Measurements from ENCODE around the gene ANKRD66.
"Not testable (repeated sequence)": the region's sequence is repeated elsewhere in the genome, so short reads cannot be mapped to it uniquely, and the experiment has no call there.

ANKRD66 gene

DNA sequence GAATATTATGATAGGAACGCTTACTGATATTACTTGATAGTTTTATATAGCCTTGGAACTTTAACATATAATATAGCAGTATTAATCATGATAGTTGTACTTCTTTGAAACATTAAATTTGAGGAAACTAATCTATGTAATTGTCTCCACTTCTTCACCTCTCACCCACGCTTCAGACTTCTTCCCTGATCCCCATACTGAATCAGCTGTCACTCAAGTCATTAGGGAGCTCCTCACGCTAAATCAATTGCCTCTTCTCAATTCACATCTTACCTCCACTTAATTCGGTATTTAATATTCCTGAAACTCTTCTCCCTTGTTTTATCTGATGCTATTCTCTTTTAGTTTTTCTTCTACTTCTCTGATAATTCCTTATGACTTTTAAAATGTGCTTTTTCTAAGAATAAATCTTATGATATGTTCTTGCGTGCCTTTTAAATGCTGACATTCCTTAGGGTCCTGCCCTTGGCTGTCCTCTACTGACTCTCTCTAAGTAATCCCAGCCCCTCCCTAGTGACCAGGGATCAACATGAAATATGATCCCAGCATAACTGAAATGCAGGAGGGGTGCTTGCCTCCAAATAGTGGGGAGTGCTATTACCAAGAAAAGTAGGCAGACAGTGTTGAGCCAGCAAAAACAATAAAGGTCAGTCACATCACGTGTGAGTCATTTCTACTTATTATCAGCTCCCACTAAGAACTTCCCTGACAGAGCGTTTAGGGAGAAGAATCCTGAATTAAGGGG, 9.9 kb downstream of the ANKRD66 start:
- DNase-seq: no peak

DNA sequence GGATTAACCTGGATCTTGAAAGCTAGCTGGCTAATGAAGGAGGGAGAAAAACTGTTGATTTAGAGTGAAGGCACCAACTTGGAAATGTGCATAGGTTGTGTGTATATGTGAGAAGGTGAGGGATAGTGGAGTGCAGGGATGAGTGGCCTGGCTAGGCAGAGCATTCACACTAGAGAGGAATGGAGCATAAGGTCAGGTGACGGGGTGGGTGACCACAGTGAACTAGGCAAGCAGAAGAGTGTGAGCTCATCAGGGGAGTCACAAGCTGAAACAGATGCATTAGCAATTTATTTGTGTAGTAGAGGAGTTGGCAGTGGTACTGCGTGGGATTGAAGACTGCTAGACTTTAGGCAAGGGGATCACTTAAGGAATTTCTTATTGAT, 10.5 kb downstream of the ANKRD66 start:
- no peak for DNase-seq

DNA sequence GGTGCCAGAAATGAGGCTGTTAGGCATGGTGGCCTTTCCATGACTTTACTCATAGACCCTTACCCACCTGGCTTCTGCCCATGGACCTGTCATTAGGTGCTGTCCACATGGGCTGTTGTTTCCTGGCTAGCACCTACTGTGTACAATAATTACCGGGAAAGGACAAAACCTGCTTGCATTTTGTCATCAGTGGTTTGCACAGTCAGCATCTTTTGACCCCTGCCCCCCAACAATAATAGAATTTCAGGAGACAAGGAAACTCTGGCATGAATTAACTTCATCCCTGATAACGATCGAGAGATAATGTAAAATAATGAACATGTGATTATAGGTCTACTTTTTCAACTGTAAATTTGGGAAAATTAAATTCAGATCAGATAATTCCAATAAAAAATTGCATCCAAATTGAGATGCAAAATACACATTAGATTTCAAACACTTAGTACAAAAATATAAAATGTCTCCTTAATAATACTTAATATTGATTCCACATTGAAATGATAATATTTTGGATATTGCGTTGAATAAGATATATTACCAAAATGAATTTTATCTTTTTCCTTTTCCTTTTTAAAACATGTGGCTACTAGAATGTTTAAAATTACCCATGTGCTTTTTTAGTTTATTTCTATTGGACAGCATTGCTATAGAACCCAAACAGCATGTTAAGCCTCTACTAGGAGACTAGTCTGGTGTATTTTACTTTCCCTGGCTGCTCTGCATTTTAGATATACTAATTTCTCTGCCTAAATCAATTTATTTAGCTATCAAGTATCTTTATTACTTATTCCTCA, 12.4 kb downstream of the ANKRD66 start:
- DNase-seq: no peak

DNA sequence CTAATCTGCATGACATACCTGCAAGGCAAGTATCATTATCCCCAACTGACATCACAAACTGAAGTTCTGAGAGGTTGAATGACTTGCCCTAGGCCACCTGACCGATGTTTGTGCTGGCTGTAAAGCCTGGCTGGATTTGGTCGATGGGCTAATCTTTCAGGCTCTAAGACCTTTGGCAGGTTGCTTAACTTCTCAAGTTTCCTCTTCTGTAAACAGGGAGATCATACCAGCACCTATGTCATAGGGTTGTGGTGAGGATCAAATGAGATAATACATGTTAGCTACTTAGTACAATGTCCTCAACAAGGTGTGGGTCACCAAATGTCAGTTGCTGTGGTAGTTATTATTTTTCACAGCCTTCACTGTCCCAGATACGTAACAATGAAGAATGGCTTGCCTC, 14.2 kb downstream of the ANKRD66 start:
- no peak for DNase-seq

DNA sequence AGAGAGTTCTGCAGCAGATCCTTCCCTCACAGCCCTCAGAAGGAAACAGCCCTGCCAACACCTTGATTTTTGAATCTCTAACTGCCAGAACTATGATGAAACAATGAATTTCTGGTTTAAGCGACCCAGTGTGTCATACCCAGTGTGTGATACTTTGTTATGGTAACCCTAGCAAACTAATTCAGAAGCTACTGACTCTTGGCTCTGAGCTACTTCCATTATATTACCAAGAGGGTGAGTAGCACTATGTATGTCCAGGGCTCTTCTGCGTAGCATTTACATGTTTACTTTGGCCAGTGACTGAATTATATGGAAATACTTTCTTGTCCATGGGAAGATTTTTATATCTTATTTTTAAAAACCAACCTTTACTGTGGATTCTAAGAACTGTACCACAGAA, 16.7 kb downstream of the ANKRD66 start:
- no peak for DNase-seq

DNA sequence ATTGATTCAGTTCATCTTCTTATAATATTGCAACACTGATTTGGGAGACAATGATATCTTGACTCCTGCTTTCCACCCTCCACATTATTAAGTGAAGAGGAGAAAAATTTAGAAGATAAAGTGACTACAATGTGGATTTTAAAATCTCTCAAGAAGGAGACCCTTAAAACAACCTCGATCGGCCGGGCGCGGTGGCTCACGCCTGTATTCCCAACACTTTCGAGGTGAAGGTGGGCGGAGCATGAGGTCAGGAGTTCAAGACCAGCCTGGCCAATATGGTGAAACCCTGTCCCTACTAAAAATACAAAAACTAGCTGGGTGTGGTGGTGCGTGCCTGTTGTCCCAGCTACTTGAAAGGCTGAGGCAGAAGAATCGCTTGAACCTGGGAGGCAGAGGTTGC, 17.5 kb downstream of the ANKRD66 start:
- DNase-seq: not testable (repeated sequence)

DNA sequence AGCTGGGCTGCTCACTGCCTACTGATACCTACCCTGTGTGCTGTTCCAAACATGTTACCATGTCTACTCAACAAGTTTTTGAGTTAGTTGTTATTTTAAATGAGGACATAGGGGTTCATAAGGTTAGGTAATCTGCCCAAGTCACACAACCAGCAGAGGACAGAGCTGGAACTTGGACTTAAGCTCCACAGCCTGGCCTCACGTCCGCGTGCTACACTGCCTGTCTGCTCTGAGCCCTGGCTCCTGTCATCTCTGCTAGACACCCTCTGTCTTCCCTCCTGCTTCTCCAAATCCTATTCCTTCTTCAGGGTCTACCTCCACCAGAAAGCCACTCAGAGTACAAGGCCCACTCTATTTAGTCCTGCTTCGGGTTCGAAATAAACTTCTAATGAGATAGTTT, 18.2 kb downstream of the ANKRD66 start:
- DNase-seq: no peak

DNA sequence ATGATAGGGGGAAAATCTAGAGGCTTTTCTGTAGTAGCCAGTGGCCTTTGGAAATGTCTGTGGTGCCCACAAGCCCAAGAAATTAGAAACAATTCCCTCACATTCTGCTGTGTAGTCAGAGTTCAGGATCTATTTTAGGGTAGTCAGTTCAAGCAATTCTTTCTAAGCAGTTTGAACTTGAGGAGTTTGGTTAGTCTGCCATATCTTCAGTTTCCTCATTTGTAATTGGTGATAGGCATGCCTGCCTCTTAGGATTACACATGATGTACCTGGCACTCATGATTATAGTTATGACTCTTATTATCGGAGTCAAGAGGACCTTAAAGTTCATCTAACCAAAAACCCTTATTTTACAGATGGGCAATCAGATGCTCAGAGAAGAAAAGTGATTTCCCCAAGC, 25.3 kb downstream of the ANKRD66 start:
- no peak for DNase-seq

DNA sequence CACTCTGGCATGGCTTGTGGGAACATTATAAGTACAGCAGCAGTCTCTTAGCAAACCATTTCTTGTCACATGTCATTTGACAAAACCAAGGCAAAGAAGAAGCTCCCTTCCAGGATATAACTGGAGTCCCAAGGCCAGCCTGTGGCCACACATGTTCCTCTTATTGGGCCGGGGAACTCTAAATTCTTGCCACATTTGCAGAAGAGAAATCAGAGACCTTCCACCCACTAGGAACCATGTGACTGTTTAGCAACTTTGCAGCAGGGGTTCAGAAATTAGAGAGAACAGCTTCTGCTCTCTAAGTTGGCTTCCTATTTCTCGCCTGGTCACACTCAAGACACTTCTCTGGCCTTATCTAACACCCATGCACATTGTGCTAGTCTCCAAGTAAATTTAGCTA, 26.0 kb downstream of the ANKRD66 start:
- peak; percentile 36 for DNase-seq

DNA sequence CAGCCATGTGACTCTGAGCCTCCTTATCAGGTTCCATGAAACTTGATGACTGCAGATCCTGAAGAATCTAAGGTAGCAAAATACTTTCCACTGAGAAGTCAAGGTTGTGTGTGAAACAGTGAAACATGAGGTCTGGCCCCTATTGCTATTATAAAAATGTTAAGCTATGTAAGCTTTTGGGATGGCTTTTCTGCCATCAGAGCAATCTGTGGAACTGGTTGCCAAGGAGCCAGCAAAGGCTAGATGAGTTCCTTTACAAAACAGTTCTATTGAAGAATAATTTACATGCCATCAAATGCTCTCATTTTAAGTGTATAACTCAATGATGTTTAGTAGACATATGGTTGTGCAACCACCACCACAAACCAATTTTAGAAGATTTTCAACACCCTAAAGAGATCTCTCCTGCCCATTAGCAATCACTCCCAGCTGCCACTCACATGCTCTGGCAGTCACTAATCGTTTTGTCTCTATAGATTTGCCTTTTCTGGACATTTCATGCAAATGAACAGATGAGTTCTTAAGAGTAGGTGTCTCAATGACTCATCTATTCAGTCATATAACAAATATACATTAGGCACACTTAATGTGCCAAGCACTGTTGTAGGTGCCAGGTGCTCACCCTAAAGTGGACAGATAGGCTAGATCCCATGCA, 26.6 kb downstream of the ANKRD66 start:
- no peak for DNase-seq

DNA sequence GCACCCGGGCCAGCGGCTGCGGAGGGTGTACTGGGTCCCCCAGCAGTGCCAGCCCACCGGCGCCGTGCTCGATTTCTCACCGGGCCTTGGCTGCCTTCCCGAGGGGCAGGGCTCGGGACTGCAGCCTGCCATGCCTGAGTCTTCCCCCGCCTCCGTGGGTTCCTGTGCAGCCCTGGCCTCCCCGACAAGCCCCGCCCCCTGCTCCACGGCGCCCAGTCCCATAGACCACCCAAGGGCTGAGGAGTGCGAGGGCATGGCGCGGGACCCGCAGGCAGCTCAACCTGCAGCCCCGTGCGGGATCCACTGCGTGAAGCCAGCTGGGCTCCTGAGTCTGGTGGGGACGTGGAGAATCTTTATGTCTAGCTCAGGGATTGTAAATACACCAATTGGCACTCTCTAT, 28.0 kb downstream of the ANKRD66 start:
- DNase-seq: not testable (repeated sequence)

DNA sequence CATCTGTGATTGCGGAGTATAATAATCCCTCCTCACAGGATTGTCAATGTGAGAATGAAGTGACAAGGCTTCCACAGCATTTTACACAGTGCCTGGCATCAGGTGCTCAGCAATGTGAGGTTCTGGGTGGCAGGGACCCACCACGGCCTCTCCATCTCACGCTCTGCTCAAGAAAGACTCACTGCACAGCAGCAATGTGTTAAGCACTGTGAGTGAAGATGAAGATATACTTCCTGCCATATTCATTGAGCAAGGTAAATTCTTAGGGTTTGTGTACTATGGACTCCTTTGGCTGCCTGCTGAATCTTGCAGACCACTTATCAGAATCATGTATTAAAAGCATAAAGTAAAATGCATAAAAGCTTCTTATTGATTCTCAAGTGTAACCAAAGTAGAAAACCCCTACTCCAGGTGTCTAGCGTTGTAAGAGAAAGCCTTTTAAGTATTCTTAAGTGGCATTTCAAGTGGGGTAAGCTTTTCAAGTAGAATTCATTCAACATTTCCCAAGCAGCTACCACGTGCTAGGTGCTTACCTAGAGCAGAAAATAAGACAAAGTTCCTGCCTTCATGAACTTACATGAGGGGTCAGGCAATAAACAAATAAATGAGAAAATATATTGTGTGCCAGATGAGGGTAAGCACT, 29.5 kb downstream of the ANKRD66 start:
- no peak for DNase-seq

DNA sequence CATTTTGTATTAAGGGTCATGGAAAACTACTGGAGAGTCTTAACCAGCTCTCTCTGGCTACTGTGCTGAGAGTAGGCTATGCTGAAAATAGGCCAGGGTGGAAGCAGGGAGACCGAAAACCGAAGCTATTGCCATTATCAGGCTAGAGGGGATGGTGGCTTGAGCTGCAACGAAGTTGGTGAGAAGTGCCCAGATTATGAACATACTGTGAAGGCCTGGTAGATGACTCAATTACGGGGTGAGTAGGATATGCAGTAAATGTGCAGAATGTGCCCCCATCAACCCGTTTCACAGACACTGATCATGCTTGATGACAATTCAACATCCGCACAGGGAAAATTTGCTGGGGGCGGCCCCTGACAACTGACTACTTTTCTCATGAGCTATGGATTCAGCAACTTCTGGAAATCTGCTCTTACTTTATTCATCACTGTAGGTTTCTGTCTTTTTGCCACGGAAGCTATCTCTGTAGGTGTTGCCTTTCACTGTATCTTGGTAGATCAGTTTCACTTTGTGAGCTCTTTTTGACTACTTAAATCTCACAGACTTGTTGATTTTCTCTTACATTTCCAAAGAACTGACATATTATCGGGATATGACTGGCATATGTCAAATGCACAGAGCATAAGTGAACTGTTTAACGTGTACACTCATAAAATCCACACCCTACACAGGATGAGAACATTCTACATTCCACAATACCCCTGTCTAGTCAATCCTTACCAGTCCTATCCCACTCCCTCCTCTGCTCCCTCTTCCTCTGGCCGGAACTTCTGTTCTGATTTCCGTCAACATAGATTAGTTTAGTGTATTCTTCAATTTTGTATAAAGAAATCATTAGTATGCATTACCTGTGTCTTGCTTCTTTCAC, 31.0 kb downstream of the ANKRD66 start:
- no peak for DNase-seq

DNA sequence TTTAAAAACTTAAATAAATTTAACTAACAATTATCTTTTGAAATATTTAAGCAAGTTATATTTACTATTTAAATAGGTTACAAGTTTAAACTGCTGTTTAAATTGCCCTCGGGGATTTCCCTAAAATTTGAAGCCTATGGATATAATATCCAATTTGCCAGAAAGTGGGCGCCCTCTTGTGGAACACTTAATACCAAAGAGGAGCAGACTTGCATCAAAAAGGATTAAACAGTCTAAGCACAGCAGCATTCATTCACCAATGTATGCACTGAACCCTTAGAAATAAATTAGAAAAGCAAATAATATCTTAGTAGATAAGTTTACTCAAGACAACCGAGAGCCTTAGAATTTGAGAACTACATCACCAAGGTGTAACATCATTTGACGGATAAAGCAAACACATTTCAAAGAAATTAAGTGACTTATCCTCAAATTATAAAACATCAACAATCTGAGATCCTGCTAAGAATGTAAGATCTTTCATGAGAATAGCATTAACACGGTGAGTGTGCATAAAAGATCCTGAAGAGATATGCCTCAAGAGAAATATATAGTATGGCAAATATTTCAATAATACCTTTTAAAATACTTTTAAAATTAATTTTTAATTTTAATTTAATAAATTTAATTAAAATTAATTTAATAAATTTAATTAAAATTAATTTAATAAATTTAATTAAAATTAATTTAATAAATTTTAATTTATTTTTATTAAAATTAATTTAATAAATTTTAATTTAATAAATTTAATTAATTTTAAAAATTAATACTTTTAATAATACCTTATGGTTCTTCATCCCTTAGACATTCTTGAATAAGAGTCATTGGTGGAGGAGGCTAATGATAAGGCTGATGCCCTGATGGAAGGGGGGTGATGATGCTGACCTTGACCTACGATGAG, 35.0 kb downstream of the ANKRD66 start:
- peak; percentile 22 for DNase-seq

DNA sequence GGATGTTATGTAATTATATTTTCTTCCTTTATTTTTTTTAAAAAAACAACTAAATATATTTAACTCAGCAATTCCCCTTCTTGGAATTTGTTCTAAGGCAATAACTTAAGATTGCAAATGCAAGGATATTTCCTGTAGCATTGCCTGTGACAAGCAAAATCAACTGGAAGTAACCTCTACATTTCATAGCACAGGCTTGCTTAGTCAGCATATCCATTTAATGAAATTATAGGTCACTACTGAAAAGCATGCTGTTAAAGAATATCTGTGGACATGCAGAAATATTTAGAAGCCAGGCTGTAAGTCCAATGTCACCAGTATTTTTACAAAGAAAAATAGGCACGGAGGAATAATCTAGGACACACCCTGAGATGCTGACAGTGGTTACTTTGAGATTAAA, 37.8 kb downstream of the ANKRD66 start:
- no peak for DNase-seq

DNA sequence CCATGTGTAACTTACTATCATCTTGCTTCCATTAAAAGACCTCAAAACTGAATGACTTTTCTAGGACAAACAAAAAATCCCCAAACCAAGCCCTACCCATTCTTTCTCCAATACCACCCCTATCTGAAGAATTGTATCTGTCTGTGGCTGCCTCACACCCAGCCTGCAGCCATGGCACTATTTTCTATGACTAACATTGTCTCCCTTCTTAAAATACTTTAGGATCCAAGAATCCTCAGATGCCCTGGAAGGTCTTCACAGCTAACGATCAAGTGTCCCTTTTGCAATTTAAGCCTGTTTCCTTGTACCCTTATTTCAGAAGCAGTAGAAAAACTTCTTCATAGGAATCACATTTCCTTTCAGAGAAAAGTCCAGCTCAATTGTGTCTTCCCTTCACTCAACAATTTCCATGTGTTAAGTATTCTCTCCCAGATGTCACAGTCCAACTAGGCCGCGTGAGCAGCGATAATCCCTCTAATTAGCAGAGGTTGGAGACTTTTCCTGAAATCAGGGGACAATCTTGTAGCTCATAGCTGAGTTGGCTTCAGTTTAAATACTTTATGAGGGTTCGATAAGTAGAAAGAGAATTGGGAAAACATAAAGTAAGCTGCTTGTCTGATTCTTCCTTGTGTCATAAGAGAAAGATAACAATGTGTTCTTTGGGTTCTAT, 41.3 kb downstream of the ANKRD66 start:
- no peak for DNase-seq

DNA sequence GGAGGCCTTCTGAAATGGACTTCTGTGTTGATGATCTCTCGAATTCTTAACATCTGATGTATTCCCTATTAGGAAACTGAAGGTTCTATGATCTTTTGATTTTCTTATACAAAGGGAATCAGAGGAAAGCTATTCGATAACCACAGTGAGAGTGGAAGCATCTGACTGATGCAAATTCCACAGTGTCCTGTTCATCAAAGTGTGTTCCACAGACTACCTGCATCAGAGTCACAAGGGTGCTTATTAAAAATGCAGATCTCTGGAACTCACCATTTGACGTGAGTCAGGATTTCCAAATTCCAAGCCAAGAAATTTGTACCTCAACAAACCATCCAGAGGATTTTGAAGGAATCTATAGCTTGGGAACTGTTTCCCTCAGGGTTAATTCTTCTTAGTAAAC, 42.1 kb downstream of the ANKRD66 start:
- DNase-seq: no peak

DNA sequence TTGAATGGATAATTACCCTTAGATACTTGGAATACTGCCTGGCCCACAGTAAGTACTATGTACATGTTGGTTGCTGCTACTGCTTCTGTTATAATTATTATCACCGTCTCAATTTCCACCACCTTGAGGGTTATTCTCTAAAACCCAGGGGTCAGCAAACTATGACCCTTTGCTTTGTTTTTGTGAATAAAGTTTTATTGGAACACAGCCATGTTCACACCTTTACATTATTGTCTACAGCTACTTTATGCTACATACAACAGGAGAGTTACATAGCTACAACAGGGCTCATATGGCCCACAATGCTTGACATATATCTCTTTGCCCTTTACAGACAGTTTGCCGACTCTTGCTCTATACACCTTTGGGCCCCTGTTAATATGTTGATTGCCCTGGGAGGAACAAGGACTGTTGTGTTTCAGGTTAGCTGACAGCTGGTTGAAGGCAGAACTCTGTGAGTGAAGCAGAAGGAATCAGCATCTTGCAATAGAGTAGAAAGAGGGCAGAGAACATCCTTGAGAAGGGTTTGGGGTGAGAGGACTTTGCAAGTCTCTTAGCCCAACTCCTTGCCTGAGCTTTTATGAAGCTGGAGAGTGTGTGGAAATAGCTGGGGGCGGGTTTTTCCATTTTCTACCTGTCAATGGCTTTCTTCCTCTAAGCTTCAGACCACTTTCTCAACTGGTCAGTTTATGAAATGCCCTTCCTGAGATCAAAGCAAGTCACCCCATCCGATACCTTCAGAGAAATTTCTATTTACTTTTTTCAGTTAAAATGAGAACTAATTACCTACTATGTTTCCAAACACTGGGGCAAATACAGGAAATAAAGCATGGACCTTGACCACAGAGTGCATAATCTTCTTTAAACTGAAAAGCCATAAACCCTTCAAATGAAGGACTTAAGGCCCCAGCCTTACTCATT, 43.0 kb downstream of the ANKRD66 start:
- no peak for DNase-seq

DNA sequence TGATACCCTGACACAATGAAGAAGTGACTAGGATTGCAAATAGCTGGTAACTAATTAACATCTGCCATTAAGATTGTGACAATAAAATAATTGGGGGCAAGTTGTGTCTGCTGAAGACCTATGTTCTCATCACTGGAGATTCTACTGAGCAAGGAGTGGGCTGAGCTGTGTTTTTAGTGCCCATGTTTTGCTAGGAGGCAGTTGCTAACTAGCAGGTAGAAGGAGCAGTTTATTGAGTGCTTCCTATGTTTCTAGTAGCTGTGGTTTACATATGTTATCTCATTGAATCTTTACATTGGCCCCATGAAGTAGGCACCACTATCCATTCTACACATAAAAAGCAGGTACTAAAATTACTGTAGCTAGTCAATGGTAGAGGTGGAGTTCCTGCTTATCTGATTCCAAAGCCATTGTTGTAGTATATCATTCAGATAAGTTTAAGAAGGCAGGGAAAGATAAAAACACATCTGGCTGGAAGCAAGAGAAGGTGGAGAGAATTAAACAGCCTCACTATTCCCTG, 43.7 kb downstream of the ANKRD66 start:
- no peak for DNase-seq
